Upper lobe of left lung (tissue), 4 donors: ENCODE data around the gene ATAD3A.
A peak's percentile ranks its signal among the peaks of the same experiment; 100 is the strongest.

Experiments used
- EP300 ChIP-seq, 4 donors: sonication (generic); formaldehyde crosslinking; IDR thresholded peaks; one replicate each; pipeline ENCODE4 v1.5.1; 2017; ENCODE audit warnings: antibody characterized with exemption in 4 of 4, control low read depth in 2 of 4
- POLR2A ChIP-seq, 4 donors: fragments of 450-650 bp; IDR thresholded peaks; one replicate each; pipeline ENCODE4 v1.5.1; 2016 to 2017; ENCODE audit warnings: antibody characterized with exemption in 4 of 4, mild to moderate bottlenecking in 2 of 4
- POLR2AphosphoS5 ChIP-seq, 2 donors: sonication (generic); formaldehyde crosslinking; IDR thresholded peaks; one replicate each; pipeline ENCODE4 v1.5.1; 2017; ENCODE audit warnings: antibody characterized with exemption in 2 of 2
- TF ChIP-seq, protein P1 (sequence below), 6 experiments: fragments of 450-650 bp in 4 of 6; fragments of 200-600 bp in 2 of 6; sonication (generic) in 2 of 6; IDR thresholded peaks; one replicate each; pipeline ENCODE4 v1.5.1; 2016 to 2019; ENCODE audit warnings: antibody characterized with exemption in 6 of 6

- TF ChIP-seq, protein P1, sequence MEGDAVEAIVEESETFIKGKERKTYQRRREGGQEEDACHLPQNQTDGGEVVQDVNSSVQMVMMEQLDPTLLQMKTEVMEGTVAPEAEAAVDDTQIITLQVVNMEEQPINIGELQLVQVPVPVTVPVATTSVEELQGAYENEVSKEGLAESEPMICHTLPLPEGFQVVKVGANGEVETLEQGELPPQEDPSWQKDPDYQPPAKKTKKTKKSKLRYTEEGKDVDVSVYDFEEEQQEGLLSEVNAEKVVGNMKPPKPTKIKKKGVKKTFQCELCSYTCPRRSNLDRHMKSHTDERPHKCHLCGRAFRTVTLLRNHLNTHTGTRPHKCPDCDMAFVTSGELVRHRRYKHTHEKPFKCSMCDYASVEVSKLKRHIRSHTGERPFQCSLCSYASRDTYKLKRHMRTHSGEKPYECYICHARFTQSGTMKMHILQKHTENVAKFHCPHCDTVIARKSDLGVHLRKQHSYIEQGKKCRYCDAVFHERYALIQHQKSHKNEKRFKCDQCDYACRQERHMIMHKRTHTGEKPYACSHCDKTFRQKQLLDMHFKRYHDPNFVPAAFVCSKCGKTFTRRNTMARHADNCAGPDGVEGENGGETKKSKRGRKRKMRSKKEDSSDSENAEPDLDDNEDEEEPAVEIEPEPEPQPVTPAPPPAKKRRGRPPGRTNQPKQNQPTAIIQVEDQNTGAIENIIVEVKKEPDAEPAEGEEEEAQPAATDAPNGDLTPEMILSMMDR (IDR thresholded peaks at IDR 0.05), result no peak
- TF ChIP-seq POLR2A (IDR thresholded peaks at IDR 0.05) (no peak), EP300 (IDR thresholded peaks at IDR 0.05) (peak in 1 of 4 donors; percentile 23), POLR2AphosphoS5 (IDR thresholded peaks at IDR 0.05) (no peak)
Observed at GRCh38 chr1:1563688-1564087, 51.7 kb downstream of the ATAD3A start.
